ENCODE results near the gene CNBP.

CNBP gene

GRCh38 chr3:129122412-129123011 is 61.2 kb downstream of the CNBP start:
- peaks cover 21% of the 10 kb centered on the region for H3K27me3 Mint-ChIP-seq (ENCODE audit: low read depth, poor library complexity)
- peak overlapping the region; percentile 82 for H3K4me3 Mint-ChIP-seq
- H3K4me1 Mint-ChIP-seq: peaks cover 41% of the 10 kb centered on the region
- H3K27ac Mint-ChIP-seq: no peak overlapping the region
- H3K9me3 Mint-ChIP-seq: no peaks in the 10 kb centered on the region
- DNase-seq: no peak
- H3K36me3 Mint-ChIP-seq (ENCODE audit: low read depth): peaks cover 22% of the 10 kb centered on the region
- TF ChIP-seq CTCF (IDR thresholded peaks at IDR 0.05): no peak

GRCh38 chr3:129121792-129122411 is 61.8 kb downstream of the CNBP start, which contains the start of gene RAB43:
Gene RAB43, minus strand, starts transcription at chr3:129121804. Its CDS starts 315 bp downstream, at chr3:129121489.
- peak within 1 kb of the TSS; percentile 84 for H3K4me3 Mint-ChIP-seq
- peak; percentile 99 for DNase-seq
- no peak for TF ChIP-seq CTCF (IDR thresholded peaks at IDR 0.05)
- H3K9me3 Mint-ChIP-seq: no peaks in the 10 kb centered on the region
- H3K27me3 Mint-ChIP-seq (ENCODE audit: low read depth, poor library complexity): peaks cover 21% of the 10 kb centered on the region
- peaks cover 44% of the 10 kb centered on the region for H3K4me1 Mint-ChIP-seq
- H3K27ac Mint-ChIP-seq: no peak within 1 kb of the TSS
- peaks cover 22% of the 10 kb centered on the region for H3K36me3 Mint-ChIP-seq (ENCODE audit: low read depth)

- Mint-ChIP-seq H3K9me3 (no peaks in the 10 kb centered on the region), H3K27ac (no peak overlapping the region), H3K36me3 (ENCODE audit: low read depth) (peaks cover 19% of the 10 kb centered on the region), H3K4me3 (peak overlapping the region; percentile 84), H3K27me3 (ENCODE audit: low read depth, poor library complexity) (peaks cover 18% of the 10 kb centered on the region), H3K4me1 (peaks cover 51% of the 10 kb centered on the region)
- TF ChIP-seq CTCF (IDR thresholded peaks at IDR 0.05): no peak
- DNase-seq: no peak
These were observed 62.5 kb downstream of the CNBP start for GRCh38 chr3:129121016-129121791.

GRCh38 chr3:129120254-129121004 is 63.3 kb downstream of the CNBP start:
- Mint-ChIP-seq H3K36me3 (ENCODE audit: low read depth) (peaks cover 11% of the 10 kb centered on the region), H3K9me3 (no peaks in the 10 kb centered on the region), H3K4me1 (peaks cover 56% of the 10 kb centered on the region), H3K27ac (no peak overlapping the region), H3K4me3 (peak overlapping the region; percentile 84), H3K27me3 (ENCODE audit: low read depth, poor library complexity) (peaks cover 18% of the 10 kb centered on the region)
- DNase-seq: peak; percentile 72
- no peak for TF ChIP-seq CTCF (IDR thresholded peaks at IDR 0.05)

- peaks cover 10% of the 10 kb centered on the region for H3K36me3 Mint-ChIP-seq (ENCODE audit: low read depth)
- peaks cover 18% of the 10 kb centered on the region for H3K27me3 Mint-ChIP-seq (ENCODE audit: low read depth, poor library complexity)
- peak overlapping the region; percentile 84 for H3K4me3 Mint-ChIP-seq
- no peak for DNase-seq
- H3K4me1 Mint-ChIP-seq: peaks cover 62% of the 10 kb centered on the region
- no peak for TF ChIP-seq CTCF (IDR thresholded peaks at IDR 0.05)
- H3K27ac Mint-ChIP-seq: no peak overlapping the region
- no peaks in the 10 kb centered on the region for H3K9me3 Mint-ChIP-seq
These were observed 64.2 kb downstream of the CNBP start for GRCh38 chr3:129119365-129120100.
